WTC11 (cell line): ENCODE measurements around the gene TMEM214. TPM values are rescaled to one million over a fixed set of nuclear protein-coding genes. Genes with fewer than 3 reads are reported as not detected.
A peak's percentile ranks its signal among the peaks of the same experiment; 100 is the strongest.

ENCODE experiments used
- ATAC-seq: fragments of 200-7000 bp; cut with Tn5 transposase; 2 replicates; pipeline ENCODE4 v1.10.0; 2021; ENCODE audit warnings: mild to moderate bottlenecking, moderate library complexity
- CTCF ChIA-PET: fragments of 300-600 bp; sonication (Branson Sonifier 250); formaldehyde crosslinking; loops from one replicate; lab custom pipeline; 2021; ENCODE audit warnings: antibody characterized with exemption; lab: Charles Lee
- POLR2A ChIA-PET: fragments of 350-600 bp; sonication (Branson Sonifier 250); formaldehyde crosslinking; loops from one replicate; lab custom pipeline; 2021; ENCODE audit warnings: antibody characterized with exemption; lab: Charles Lee
- DNase-seq: peaks from one replicate; pipeline ENCODE4 v3.0.0; 2021; ENCODE audit warnings: low spot score
- H3K27ac Mint-ChIP-seq: 2 replicates; pipeline ENCODE4 v1.8.0; 2021; ENCODE audit warnings: mixed read lengths
- H3K27me3 Mint-ChIP-seq: 2 replicates; pipeline ENCODE4 v1.8.0; 2021; ENCODE audit warnings: low read depth, mild to moderate bottlenecking, moderate library complexity, mixed read lengths
- H3K36me3 Mint-ChIP-seq: 2 replicates; pipeline ENCODE4 v1.8.0; 2021; ENCODE audit warnings: mixed read lengths
- H3K4me1 Mint-ChIP-seq: 2 replicates; pipeline ENCODE4 v1.8.0; 2022; ENCODE audit warnings: mixed read lengths
- H3K4me3 Mint-ChIP-seq: 2 replicates; pipeline ENCODE4 v1.8.0; 2021; ENCODE audit warnings: mild to moderate bottlenecking, moderate library complexity, mixed read lengths
- H3K9me3 Mint-ChIP-seq: 2 replicates; pipeline ENCODE4 v1.8.0; 2021; ENCODE audit warnings: mixed read lengths
- EMX1 ChIP-seq: fragments of 250-450 bp; sonication (Bioruptor Pico); IDR thresholded peaks from 2 replicates; pipeline ENCODE4 v1.8.0; 2021; ENCODE audit warnings: mild to moderate bottlenecking
- FOXJ3 ChIP-seq: sonication (generic); formaldehyde crosslinking; IDR thresholded peaks from 2 replicates; pipeline ENCODE4 v1.9.0; 2021; ENCODE audit warnings: missing genetic modification reagents, mild to moderate bottlenecking, borderline replicate concordance
- FOXP1 ChIP-seq: sonication (generic); formaldehyde crosslinking; IDR thresholded peaks from 2 replicates; pipeline ENCODE4 v1.8.0; 2022; ENCODE audit warnings: missing genetic modification reagents, mild to moderate bottlenecking, moderate library complexity, borderline replicate concordance
- HMGA2 ChIP-seq: fragments of 250-450 bp; sonication (Bioruptor Pico); IDR thresholded peaks from 2 replicates; pipeline ENCODE4 v1.4.0; 2021; ENCODE audit warnings: mild to moderate bottlenecking, moderate library complexity
- NFATC4 ChIP-seq: fragments of 250-450 bp; sonication (Bioruptor Pico); IDR thresholded peaks from 2 replicates; pipeline ENCODE4 v1.9.0; 2021; ENCODE audit warnings: mild to moderate bottlenecking
- ZNF317 ChIP-seq: sonication (generic); formaldehyde crosslinking; IDR thresholded peaks from 2 replicates; pipeline ENCODE4 v1.8.1; 2023; ENCODE audit warnings: low read depth, mild to moderate bottlenecking, moderate library complexity, missing genetic modification reagents, borderline replicate concordance
- total RNA-seq: library from RNA; stranded (reverse); gene quantifications from 3 replicates; pipeline ENCODE4 v1.2.3, GENCODE V29; 2021
- TF ChIP-seq, protein P1 (sequence below): sonication (generic); formaldehyde crosslinking; IDR thresholded peaks from 2 replicates; pipeline ENCODE4 v1.8.0; 2022; ENCODE audit warnings: mild to moderate bottlenecking, missing genetic modification reagents
- TF ChIP-seq, protein P2 (sequence below): fragments of 250-450 bp; sonication (Bioruptor Pico); IDR thresholded peaks from 2 replicates; pipeline ENCODE4 v2.1.2; 2022; ENCODE audit warnings: mild to moderate bottlenecking, moderate library complexity
- TF ChIP-seq, protein P3 (sequence below): sonication (generic); formaldehyde crosslinking; IDR thresholded peaks from 2 replicates; pipeline ENCODE4 v1.8.0; 2022; ENCODE audit warnings: missing genetic modification reagents
- TF ChIP-seq, protein P4 (sequence below): sonication (generic); formaldehyde crosslinking; IDR thresholded peaks from 2 replicates; pipeline ENCODE4 v1.8.0; 2022; ENCODE audit warnings: mild to moderate bottlenecking, missing genetic modification reagents
- TF ChIP-seq, protein P5 (sequence below): sonication (generic); formaldehyde crosslinking; IDR thresholded peaks from 2 replicates; pipeline ENCODE4 v1.8.0; 2023; ENCODE audit warnings: missing genetic modification reagents, mild to moderate bottlenecking, borderline replicate concordance
- TF ChIP-seq, protein P6 (sequence below): sonication (generic); formaldehyde crosslinking; IDR thresholded peaks from 2 replicates; pipeline ENCODE4 v1.8.1; 2023; ENCODE audit warnings: mild to moderate bottlenecking, missing genetic modification reagents, moderate library complexity
- TF ChIP-seq, protein P7 (sequence below): fragments of 250-450 bp; sonication (Bioruptor Pico); IDR thresholded peaks from 2 replicates; pipeline ENCODE4 v1.9.0; 2021; ENCODE audit warnings: mild to moderate bottlenecking, borderline replicate concordance
- TF ChIP-seq, protein P8 (sequence below): sonication (generic); formaldehyde crosslinking; IDR thresholded peaks from 2 replicates; pipeline ENCODE4 v1.8.0; 2023; ENCODE audit warnings: mild to moderate bottlenecking, missing genetic modification reagents

The TMEM214 gene
- total RNA-seq, 1 experiment from 2014 or later, result 57.1 TPM

DNA sequence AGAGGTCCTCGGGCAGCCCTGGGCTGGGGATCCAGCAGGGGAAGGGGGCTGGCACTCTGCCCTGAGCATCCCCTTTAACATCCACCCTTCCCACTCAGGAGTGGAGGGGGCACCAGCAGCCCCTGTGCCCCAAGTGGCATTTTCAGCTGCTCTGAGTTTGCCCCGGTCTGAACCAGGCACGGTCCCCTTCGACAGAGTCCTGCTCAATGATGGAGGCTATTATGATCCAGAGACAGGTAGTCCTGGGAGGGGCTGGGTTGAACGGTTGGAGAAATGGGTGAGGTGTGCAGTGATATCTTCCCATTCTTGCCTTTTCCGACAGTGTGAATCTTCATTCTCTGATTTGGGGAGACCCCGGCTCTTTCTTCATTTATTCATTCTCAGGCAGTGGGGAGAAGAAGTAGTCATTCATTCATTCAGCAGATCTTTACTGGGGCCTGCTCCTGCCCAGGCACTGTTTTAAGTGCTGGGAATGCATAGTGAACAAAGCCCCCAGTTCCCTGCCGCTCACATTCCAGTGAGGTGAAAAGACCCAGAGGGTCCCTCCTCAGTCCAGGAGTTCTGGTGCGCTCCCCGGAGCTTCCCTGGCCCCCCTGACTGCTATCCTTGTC is 52.4 kb downstream of the TMEM214 start (continued):
- TF ChIP-seq, protein P1, sequence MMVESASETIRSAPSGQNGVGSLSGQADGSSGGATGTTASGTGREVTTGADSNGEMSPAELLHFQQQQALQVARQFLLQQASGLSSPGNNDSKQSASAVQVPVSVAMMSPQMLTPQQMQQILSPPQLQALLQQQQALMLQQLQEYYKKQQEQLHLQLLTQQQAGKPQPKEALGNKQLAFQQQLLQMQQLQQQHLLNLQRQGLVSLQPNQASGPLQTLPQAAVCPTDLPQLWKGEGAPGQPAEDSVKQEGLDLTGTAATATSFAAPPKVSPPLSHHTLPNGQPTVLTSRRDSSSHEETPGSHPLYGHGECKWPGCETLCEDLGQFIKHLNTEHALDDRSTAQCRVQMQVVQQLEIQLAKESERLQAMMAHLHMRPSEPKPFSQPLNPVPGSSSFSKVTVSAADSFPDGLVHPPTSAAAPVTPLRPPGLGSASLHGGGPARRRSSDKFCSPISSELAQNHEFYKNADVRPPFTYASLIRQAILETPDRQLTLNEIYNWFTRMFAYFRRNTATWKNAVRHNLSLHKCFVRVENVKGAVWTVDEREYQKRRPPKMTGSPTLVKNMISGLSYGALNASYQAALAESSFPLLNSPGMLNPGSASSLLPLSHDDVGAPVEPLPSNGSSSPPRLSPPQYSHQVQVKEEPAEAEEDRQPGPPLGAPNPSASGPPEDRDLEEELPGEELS (CRISPR knock-in tag), result no peak
- no peak for TF ChIP-seq NFATC4 (CRISPR knock-in tag)
- TF ChIP-seq, protein P2, sequence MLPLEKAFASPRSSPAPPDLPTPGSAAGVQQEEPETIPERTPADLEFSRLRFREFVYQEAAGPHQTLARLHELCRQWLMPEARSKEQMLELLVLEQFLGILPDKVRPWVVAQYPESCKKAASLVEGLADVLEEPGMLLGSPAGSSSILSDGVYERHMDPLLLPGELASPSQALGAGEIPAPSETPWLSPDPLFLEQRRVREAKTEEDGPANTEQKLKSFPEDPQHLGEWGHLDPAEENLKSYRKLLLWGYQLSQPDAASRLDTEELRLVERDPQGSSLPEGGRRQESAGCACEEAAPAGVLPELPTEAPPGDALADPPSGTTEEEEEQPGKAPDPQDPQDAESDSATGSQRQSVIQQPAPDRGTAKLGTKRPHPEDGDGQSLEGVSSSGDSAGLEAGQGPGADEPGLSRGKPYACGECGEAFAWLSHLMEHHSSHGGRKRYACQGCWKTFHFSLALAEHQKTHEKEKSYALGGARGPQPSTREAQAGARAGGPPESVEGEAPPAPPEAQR (CRISPR knock-in tag), result no peak
- no peak for TF ChIP-seq FOXJ3 (CRISPR knock-in tag)
- TF ChIP-seq HMGA2 (CRISPR knock-in tag), result no peak
- TF ChIP-seq EMX1 (CRISPR knock-in tag), result no peak
- TF ChIP-seq FOXP1, result no peak
- TF ChIP-seq, protein P3, sequence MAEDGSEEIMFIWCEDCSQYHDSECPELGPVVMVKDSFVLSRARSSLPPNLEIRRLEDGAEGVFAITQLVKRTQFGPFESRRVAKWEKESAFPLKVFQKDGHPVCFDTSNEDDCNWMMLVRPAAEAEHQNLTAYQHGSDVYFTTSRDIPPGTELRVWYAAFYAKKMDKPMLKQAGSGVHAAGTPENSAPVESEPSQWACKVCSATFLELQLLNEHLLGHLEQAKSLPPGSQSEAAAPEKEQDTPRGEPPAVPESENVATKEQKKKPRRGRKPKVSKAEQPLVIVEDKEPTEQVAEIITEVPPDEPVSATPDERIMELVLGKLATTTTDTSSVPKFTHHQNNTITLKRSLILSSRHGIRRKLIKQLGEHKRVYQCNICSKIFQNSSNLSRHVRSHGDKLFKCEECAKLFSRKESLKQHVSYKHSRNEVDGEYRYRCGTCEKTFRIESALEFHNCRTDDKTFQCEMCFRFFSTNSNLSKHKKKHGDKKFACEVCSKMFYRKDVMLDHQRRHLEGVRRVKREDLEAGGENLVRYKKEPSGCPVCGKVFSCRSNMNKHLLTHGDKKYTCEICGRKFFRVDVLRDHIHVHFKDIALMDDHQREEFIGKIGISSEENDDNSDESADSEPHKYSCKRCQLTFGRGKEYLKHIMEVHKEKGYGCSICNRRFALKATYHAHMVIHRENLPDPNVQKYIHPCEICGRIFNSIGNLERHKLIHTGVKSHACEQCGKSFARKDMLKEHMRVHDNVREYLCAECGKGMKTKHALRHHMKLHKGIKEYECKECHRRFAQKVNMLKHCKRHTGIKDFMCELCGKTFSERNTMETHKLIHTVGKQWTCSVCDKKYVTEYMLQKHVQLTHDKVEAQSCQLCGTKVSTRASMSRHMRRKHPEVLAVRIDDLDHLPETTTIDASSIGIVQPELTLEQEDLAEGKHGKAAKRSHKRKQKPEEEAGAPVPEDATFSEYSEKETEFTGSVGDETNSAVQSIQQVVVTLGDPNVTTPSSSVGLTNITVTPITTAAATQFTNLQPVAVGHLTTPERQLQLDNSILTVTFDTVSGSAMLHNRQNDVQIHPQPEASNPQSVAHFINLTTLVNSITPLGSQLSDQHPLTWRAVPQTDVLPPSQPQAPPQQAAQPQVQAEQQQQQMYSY (CRISPR knock-in tag), result no peak

DNA sequence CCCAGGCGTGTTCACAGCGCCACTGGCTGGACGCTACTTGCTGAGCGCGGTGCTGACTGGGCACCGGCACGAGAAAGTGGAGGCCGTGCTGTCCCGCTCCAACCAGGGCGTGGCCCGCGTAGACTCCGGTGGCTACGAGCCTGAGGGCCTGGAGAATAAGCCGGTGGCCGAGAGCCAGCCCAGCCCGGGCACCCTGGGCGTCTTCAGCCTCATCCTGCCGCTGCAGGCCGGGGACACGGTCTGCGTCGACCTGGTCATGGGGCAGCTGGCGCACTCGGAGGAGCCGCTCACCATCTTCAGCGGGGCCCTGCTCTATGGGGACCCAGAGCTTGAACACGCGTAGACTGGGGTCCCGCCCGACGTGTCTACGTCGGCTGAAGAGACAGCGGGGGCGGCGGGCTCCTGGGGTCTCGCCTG is 52.9 kb downstream of the TMEM214 start:
- Mint-ChIP-seq H3K27ac (no peak overlapping the region), H3K36me3 (no peaks in the 10 kb centered on the region), H3K4me1 (peaks cover 26% of the 10 kb centered on the region), H3K27me3 (peaks cover 23% of the 10 kb centered on the region), H3K4me3 (peak overlapping the region; percentile 70), H3K9me3 (no peaks in the 10 kb centered on the region)
- ChIA-PET POLR2A (interaction anchor here (0.9 to 2.4 kb wide), 3 partner anchors 14 to 35 kb away, joined by 3 to 9 read pairs (median 9); partner anchors contain the start of genes AGBL5 and OST4), CTCF (interaction anchor here (0.6 to 6.4 kb wide), 8 partner anchors 13 to 194 kb away, joined by 3 to 50 read pairs (median 4); partner anchors contain the start of genes AGBL5 and OST4)
- peak; percentile 3 for ATAC-seq
- DNase-seq, result peak; percentile 61
- TF ChIP-seq, protein P4, sequence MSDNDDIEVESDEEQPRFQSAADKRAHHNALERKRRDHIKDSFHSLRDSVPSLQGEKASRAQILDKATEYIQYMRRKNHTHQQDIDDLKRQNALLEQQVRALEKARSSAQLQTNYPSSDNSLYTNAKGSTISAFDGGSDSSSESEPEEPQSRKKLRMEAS (CRISPR knock-in tag), result peak; percentile 83
- TF ChIP-seq, protein P5, sequence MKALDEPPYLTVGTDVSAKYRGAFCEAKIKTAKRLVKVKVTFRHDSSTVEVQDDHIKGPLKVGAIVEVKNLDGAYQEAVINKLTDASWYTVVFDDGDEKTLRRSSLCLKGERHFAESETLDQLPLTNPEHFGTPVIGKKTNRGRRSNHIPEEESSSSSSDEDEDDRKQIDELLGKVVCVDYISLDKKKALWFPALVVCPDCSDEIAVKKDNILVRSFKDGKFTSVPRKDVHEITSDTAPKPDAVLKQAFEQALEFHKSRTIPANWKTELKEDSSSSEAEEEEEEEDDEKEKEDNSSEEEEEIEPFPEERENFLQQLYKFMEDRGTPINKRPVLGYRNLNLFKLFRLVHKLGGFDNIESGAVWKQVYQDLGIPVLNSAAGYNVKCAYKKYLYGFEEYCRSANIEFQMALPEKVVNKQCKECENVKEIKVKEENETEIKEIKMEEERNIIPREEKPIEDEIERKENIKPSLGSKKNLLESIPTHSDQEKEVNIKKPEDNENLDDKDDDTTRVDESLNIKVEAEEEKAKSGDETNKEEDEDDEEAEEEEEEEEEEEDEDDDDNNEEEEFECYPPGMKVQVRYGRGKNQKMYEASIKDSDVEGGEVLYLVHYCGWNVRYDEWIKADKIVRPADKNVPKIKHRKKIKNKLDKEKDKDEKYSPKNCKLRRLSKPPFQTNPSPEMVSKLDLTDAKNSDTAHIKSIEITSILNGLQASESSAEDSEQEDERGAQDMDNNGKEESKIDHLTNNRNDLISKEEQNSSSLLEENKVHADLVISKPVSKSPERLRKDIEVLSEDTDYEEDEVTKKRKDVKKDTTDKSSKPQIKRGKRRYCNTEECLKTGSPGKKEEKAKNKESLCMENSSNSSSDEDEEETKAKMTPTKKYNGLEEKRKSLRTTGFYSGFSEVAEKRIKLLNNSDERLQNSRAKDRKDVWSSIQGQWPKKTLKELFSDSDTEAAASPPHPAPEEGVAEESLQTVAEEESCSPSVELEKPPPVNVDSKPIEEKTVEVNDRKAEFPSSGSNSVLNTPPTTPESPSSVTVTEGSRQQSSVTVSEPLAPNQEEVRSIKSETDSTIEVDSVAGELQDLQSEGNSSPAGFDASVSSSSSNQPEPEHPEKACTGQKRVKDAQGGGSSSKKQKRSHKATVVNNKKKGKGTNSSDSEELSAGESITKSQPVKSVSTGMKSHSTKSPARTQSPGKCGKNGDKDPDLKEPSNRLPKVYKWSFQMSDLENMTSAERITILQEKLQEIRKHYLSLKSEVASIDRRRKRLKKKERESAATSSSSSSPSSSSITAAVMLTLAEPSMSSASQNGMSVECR (CRISPR knock-in tag), result 0 out of 2 replicates have a peak, but pooled peaks have one; percentile 36
- TF ChIP-seq, protein P6, sequence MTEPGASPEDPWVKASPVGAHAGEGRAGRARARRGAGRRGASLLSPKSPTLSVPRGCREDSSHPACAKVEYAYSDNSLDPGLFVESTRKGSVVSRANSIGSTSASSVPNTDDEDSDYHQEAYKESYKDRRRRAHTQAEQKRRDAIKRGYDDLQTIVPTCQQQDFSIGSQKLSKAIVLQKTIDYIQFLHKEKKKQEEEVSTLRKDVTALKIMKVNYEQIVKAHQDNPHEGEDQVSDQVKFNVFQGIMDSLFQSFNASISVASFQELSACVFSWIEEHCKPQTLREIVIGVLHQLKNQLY (CRISPR knock-in tag), result no peak
- TF ChIP-seq ZNF317 (CRISPR knock-in tag) (no peak), FOXJ3 (CRISPR knock-in tag) (no peak)
- TF ChIP-seq, protein P7, sequence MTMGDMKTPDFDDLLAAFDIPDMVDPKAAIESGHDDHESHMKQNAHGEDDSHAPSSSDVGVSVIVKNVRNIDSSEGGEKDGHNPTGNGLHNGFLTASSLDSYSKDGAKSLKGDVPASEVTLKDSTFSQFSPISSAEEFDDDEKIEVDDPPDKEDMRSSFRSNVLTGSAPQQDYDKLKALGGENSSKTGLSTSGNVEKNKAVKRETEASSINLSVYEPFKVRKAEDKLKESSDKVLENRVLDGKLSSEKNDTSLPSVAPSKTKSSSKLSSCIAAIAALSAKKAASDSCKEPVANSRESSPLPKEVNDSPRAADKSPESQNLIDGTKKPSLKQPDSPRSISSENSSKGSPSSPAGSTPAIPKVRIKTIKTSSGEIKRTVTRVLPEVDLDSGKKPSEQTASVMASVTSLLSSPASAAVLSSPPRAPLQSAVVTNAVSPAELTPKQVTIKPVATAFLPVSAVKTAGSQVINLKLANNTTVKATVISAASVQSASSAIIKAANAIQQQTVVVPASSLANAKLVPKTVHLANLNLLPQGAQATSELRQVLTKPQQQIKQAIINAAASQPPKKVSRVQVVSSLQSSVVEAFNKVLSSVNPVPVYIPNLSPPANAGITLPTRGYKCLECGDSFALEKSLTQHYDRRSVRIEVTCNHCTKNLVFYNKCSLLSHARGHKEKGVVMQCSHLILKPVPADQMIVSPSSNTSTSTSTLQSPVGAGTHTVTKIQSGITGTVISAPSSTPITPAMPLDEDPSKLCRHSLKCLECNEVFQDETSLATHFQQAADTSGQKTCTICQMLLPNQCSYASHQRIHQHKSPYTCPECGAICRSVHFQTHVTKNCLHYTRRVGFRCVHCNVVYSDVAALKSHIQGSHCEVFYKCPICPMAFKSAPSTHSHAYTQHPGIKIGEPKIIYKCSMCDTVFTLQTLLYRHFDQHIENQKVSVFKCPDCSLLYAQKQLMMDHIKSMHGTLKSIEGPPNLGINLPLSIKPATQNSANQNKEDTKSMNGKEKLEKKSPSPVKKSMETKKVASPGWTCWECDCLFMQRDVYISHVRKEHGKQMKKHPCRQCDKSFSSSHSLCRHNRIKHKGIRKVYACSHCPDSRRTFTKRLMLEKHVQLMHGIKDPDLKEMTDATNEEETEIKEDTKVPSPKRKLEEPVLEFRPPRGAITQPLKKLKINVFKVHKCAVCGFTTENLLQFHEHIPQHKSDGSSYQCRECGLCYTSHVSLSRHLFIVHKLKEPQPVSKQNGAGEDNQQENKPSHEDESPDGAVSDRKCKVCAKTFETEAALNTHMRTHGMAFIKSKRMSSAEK, result 0 out of 2 replicates have a peak, but pooled peaks have one; percentile 30
- TF ChIP-seq, protein P8, sequence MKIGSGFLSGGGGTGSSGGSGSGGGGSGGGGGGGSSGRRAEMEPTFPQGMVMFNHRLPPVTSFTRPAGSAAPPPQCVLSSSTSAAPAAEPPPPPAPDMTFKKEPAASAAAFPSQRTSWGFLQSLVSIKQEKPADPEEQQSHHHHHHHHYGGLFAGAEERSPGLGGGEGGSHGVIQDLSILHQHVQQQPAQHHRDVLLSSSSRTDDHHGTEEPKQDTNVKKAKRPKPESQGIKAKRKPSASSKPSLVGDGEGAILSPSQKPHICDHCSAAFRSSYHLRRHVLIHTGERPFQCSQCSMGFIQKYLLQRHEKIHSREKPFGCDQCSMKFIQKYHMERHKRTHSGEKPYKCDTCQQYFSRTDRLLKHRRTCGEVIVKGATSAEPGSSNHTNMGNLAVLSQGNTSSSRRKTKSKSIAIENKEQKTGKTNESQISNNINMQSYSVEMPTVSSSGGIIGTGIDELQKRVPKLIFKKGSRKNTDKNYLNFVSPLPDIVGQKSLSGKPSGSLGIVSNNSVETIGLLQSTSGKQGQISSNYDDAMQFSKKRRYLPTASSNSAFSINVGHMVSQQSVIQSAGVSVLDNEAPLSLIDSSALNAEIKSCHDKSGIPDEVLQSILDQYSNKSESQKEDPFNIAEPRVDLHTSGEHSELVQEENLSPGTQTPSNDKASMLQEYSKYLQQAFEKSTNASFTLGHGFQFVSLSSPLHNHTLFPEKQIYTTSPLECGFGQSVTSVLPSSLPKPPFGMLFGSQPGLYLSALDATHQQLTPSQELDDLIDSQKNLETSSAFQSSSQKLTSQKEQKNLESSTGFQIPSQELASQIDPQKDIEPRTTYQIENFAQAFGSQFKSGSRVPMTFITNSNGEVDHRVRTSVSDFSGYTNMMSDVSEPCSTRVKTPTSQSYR (CRISPR knock-in tag), result peak; percentile 77
